DND-41 (cell line): Measurements from ENCODE around the gene NCAN.

Experiments used
- ATAC-seq: fragments of 200-7000 bp; cut with Tn5 transposase; 3 replicates; pipeline ENCODE4 v1.9.1; 2021; ENCODE audit warnings: low read depth; ENCODE audit not compliant: insufficient read depth
- DNase-seq: peaks from one replicate; pipeline ENCODE4 v3.0.0-alpha.2; 2020
- H2AFZ ChIP-seq: 2 replicates; pipeline ENCODE4 v1.6.0; 2012; ENCODE audit warnings: low read depth, low read length
- H3K27ac ChIP-seq: 2 replicates; pipeline ENCODE4 v1.5.1; 2012; ENCODE audit warnings: low read length, inconsistent platforms
- H3K27me3 ChIP-seq: fragments of 200-600 bp; sonication (generic); 2 replicates; pipeline ENCODE4 v1.6.0; 2012; ENCODE audit warnings: low read length, mild to moderate bottlenecking, inconsistent platforms; ENCODE audit not compliant: insufficient read depth, poor library complexity
- H3K36me3 ChIP-seq: 2 replicates; pipeline ENCODE4 v1.5.1; 2012; ENCODE audit warnings: low read length, inconsistent platforms; ENCODE audit not compliant: insufficient read depth
- H3K4me1 ChIP-seq: 2 replicates; pipeline ENCODE4 v1.5.1; 2012; ENCODE audit warnings: mild to moderate bottlenecking, low read length; ENCODE audit not compliant: insufficient read depth
- H3K4me2 ChIP-seq: 2 replicates; pipeline ENCODE4 v1.6.0; 2012; ENCODE audit warnings: mild to moderate bottlenecking, moderate library complexity, low read length, inconsistent platforms; ENCODE audit not compliant: insufficient read depth
- H3K4me3 ChIP-seq, 2 experiments: fragments of 200-600 bp in 1 of 2; shearing (Covaris generic) in 1 of 2; 2 replicates each; pipeline ENCODE4 v1.5.1; 2012 to 2016; ENCODE audit warnings: inconsistent platforms in 2 of 2, low read length in 2 of 2, mild to moderate bottlenecking in 2 of 2, low read depth in 1 of 2, moderate library complexity in 1 of 2
- H3K79me2 ChIP-seq: 2 replicates; pipeline ENCODE4 v1.6.0; 2012; ENCODE audit warnings: low read length, inconsistent platforms; ENCODE audit not compliant: insufficient read depth
- H3K9ac ChIP-seq: 2 replicates; pipeline ENCODE4 v1.6.0; 2012; ENCODE audit warnings: low read depth, mild to moderate bottlenecking, inconsistent platforms, low read length, moderate library complexity
- H3K9me3 ChIP-seq: 2 replicates; pipeline ENCODE4 v1.5.1; 2012; ENCODE audit warnings: low read length, moderate library complexity, mild to moderate bottlenecking, inconsistent platforms; ENCODE audit not compliant: insufficient read depth, severe bottlenecking
- H4K20me1 ChIP-seq: 2 replicates; pipeline ENCODE4 v1.6.0; 2012; ENCODE audit warnings: low read length; ENCODE audit not compliant: insufficient read depth
- CTCF ChIP-seq: IDR thresholded peaks from 2 replicates; pipeline ENCODE4 v1.5.1; 2012; ENCODE audit warnings: borderline replicate concordance, low read length, moderate library complexity, mild to moderate bottlenecking; ENCODE audit not compliant: poor library complexity, severe bottlenecking; ENCODE audit errors: extremely low read depth
- EZH2 ChIP-seq: IDR thresholded peaks from 3 replicates; pipeline ENCODE4 v1.6.1; 2012; ENCODE audit warnings: borderline replicate concordance, low read depth, mild to moderate bottlenecking, moderate library complexity, low read length, inconsistent platforms; ENCODE audit not compliant: severe bottlenecking

The NCAN gene

GRCh38 chr19:19211499-19212420 is at the start of gene NCAN:
TSS of gene NCAN (plus strand) at chr19:19211958. CDS start at chr19:19216954, 4,996 bp downstream.
- no peak within 1 kb of the TSS for H3K4me2 ChIP-seq
- no peak within 1 kb of the TSS for H3K9ac ChIP-seq
- ATAC-seq = no peak
- no peaks in the 10 kb centered on the region for H3K4me1 ChIP-seq
- H3K79me2 ChIP-seq = no peaks in the 10 kb centered on the region
- TF ChIP-seq EZH2 (no peak), CTCF (no peak)
- no peak within 1 kb of the TSS for H3K27ac ChIP-seq
- no peak within 1 kb of the TSS for H3K4me3 ChIP-seq
- no peak within 1 kb of the TSS for H2AFZ ChIP-seq
- H3K9me3 ChIP-seq = no peaks in the 10 kb centered on the region
- no peaks in the 10 kb centered on the region for H3K36me3 ChIP-seq
- no peaks in the 10 kb centered on the region for H3K27me3 ChIP-seq
- no peak for DNase-seq
- H4K20me1 ChIP-seq = peaks cover 8% of the 10 kb centered on the region; the same call in 1 of the 2 replicates

GRCh38 chr19:19162495-19162894 is 49.3 kb upstream of the NCAN start:
- no peak overlapping the region for H3K4me3 ChIP-seq
- H3K79me2 ChIP-seq = no peaks in the 10 kb centered on the region
- H4K20me1 ChIP-seq = no peaks in the 10 kb centered on the region
- no peaks in the 10 kb centered on the region for H3K27me3 ChIP-seq
- H2AFZ ChIP-seq = no peak overlapping the region
- H3K9ac ChIP-seq = no peak overlapping the region
- DNase-seq = no peak
- no peaks in the 10 kb centered on the region for H3K9me3 ChIP-seq
- no peaks in the 10 kb centered on the region for H3K4me1 ChIP-seq
- no peak for ATAC-seq
- H3K4me2 ChIP-seq = no peak overlapping the region
- TF ChIP-seq EZH2 (no peak), CTCF (no peak)
- H3K27ac ChIP-seq = no peak overlapping the region
- H3K36me3 ChIP-seq = peaks cover 4% of the 10 kb centered on the region

GRCh38 chr19:19165396-19165795 is 46.4 kb upstream of the NCAN start:
- no peak overlapping the region for H3K4me3 ChIP-seq
- no peak for DNase-seq
- no peak overlapping the region for H2AFZ ChIP-seq
- H3K27ac ChIP-seq = no peak overlapping the region
- ATAC-seq = no peak
- H3K36me3 ChIP-seq = no peaks in the 10 kb centered on the region
- H4K20me1 ChIP-seq = no peaks in the 10 kb centered on the region
- no peaks in the 10 kb centered on the region for H3K27me3 ChIP-seq
- H3K4me1 ChIP-seq = no peaks in the 10 kb centered on the region
- H3K79me2 ChIP-seq = no peaks in the 10 kb centered on the region
- no peak overlapping the region for H3K4me2 ChIP-seq
- H3K9ac ChIP-seq = no peak overlapping the region
- H3K9me3 ChIP-seq = no peaks in the 10 kb centered on the region
- no peak for TF ChIP-seq CTCF
- TF ChIP-seq EZH2 = no peak
